Pancreas (tissue), 10 donors: ENCODE measurements around the gene NET1. TPM values are rescaled to one million over a fixed set of nuclear protein-coding genes. Genes with fewer than 3 reads are reported as not detected.
A peak's percentile ranks its signal among the peaks of the same experiment; 100 is the strongest.

ENCODE experiments used
- ATAC-seq, 4 donors: fragments of 200-7000 bp; cut with Tn5 transposase; one replicate each; pipeline versions ENCODE4 v1.8.0 to v1.9.1; 2020; ENCODE audit warnings: mild to moderate bottlenecking in 4 of 4, moderate library complexity in 4 of 4
- DNase-seq, 6 donors: peaks; one replicate each; pipeline ENCODE4 v3.0.0-alpha.2; 2020
- FAIRE-seq: peaks from 2 replicates; lab custom pipeline; 2012; peaks lifted over from hg19 to GRCh38; lab: Jason Lieb, UNC
- H3K27ac ChIP-seq, 4 donors: fragments of 200-600 bp; sonication (generic); 1 replicate in 3 of 4; 2 replicates in 1 of 4; pipeline versions ENCODE4 v1.5.0 to v1.8.0; 2020
- H3K27me3 ChIP-seq, 4 donors: fragments of 200-600 bp; one replicate each; pipeline ENCODE4 v1.8.0; 2021
- H3K36me3 ChIP-seq, 3 donors: fragments of 200-600 bp; sonication (generic) in 1 of 3; one replicate each; pipeline versions ENCODE4 v1.5.0 to v1.8.0; 2020 to 2021
- H3K4me1 ChIP-seq, 3 donors: fragments of 200-600 bp; one replicate each; pipeline ENCODE4 v1.8.0; 2021
- H3K4me3 ChIP-seq, 4 donors: fragments of 200-600 bp; sonication (generic) in 2 of 4; one replicate each; pipeline versions ENCODE4 v1.5.0 to v1.8.0; 2020 to 2021
- H3K9me3 ChIP-seq, 4 donors: fragments of 200-600 bp; one replicate each; pipeline ENCODE4 v1.8.0; 2021
- CTCF ChIP-seq, 4 donors: fragments of 200-600 bp; sonication (generic) in 3 of 4; IDR thresholded peaks; one replicate each; pipeline versions ENCODE4 v1.5.0 to v1.8.0; 2021; ENCODE audit warnings: antibody characterized with exemption in 4 of 4
- WGBS, 2 donors: extraction: QIAGEN DNeasy Blood & Tissue Kit; methylation state at CpG; one replicate each; pipeline ENCODE4 v1.1.7; 2013; 5-methylcytosine and 5-hydroxymethylcytosine counted together
- intact Hi-C, 3 donors: fragments of 100-400 bp; cut with DNase I; formaldehyde crosslinking; loops; one replicate each; pipeline versions ENCODE4 v1.11.1 to v1.14.2; 2022
- polyA plus RNA-seq, 2 donors: library from polyadenylated mRNA; stranded (reverse); fragments of 200-250 nt; gene quantifications; one replicate each; pipeline ENCODE4 v1.2.3, GENCODE V29; 2013
- total RNA-seq, 6 donors: library from RNA; stranded (reverse); fragmentation: NEBNext Ultra II Directional in 4 of 6; extraction: Animal tissue kit (Norgen Biotek cat#: 25700) in 4 of 6; gene quantifications; one replicate each; pipeline versions ENCODE4 v1.2.1 to v1.2.4, GENCODE V29; 2021 to 2023
- donor health status: healthy with polysubstance abuse.
- donor health status: DM: no; HTN: no; CAD: no; lungs with moderate emphysema.
- donor health status: DM: no; HTN: no; CAD: no.
- donor health status: control.
- donor health status: control.
- donor health status: Bipolar disorder and iron deficiency.
- donor health status: DM: yes; HTN: yes; CAD: no.
- donor health status: DM: no; HTN: no; CAD: no.
- donor health status: DM: no; HTN: no; CAD: no.
- donor health status: DM: yes; HTN: yes; CAD: no.

The NET1 gene
- total and polyA plus RNA-seq, 8 donors = 13.0 to 68.0 (median 37.0) TPM

GRCh38 chr10:5446390-5446926 is 34.1 kb downstream of the NET1 start:
- no peaks in the 10 kb centered on the region for H3K36me3 ChIP-seq
- DNase-seq = peak; percentile 92 to 96 (median 96)
- peak overlapping the region; percentile 44 to 84 (median 66) for H3K27ac ChIP-seq
- peaks cover 13 to 28% (median 21%) of the 10 kb centered on the region in 3 donors for H3K4me1 ChIP-seq
- peak overlapping the region; percentile 18 to 59 (median 39) for H3K4me3 ChIP-seq
- no peaks in the 10 kb centered on the region for H3K9me3 ChIP-seq
- TF ChIP-seq CTCF (IDR thresholded peaks at IDR 0.05) = no peak
- no peaks in the 10 kb centered on the region for H3K27me3 ChIP-seq
- peak; percentile 87 for FAIRE-seq
- peak; percentile 89 to 94 (median 92) for ATAC-seq
- intact Hi-C loops = no loop called here
- 1 to 2% methylated on average over 23 of the region's 23 CpGs for WGBS, 2 donors

- 5 to 9% methylated on average over 3 of the region's 3 CpGs for WGBS, 2 donors
- peaks cover 13 to 32% (median 21%) of the 10 kb centered on the region in 3 donors for H3K4me1 ChIP-seq
- DNase-seq (no peak), ATAC-seq (peak; percentile 13 to 22 (median 17)), FAIRE-seq (no peak)
- no peaks in the 10 kb centered on the region for H3K9me3 ChIP-seq
- H3K27ac ChIP-seq = peak overlapping the region; percentile 48 to 84 (median 66)
- peaks cover 0 to 2% (median 0%) of the 10 kb centered on the region in 3 donors for H3K36me3 ChIP-seq
- H3K4me3 ChIP-seq = peak overlapping the region; percentile 18 to 59 (median 39)
- intact Hi-C loops = no loop called here
- TF ChIP-seq CTCF (IDR thresholded peaks at IDR 0.05) = no peak
- no peaks in the 10 kb centered on the region for H3K27me3 ChIP-seq
These were observed 34.7 kb downstream of the NET1 start for GRCh38 chr10:5447056-5447455.

GRCh38 chr10:5447611-5448071 is 35.3 kb downstream of the NET1 start:
- 3% methylated on average over 5 of the region's 5 CpGs for WGBS, 2 donors
- DNase-seq = no peak

GRCh38 chr10:5448333-5449001 is 36.1 kb downstream of the NET1 start:
- Histone ChIP-seq H3K27me3 (no peaks in the 10 kb centered on the region), H3K4me1 (peaks cover 13 to 32% (median 21%) of the 10 kb centered on the region in 3 donors), H3K4me3 (peak overlapping the region in 3 of 4 donors; percentile 32 to 59 (median 46)), H3K9me3 (no peaks in the 10 kb centered on the region), H3K36me3 (peaks cover 0 to 16% (median 10%) of the 10 kb centered on the region in 3 donors), H3K27ac (peak overlapping the region in 3 of 4 donors; percentile 23 to 84 (median 77))
- intact Hi-C loops = no loop called here
- peak; percentile 85 for FAIRE-seq
- no peak for DNase-seq
- WGBS, 2 donors = 13 to 17% methylated on average over 4 of the region's 4 CpGs
- ATAC-seq = peak in 2 of 4 donors; percentile 33 to 41
- TF ChIP-seq CTCF (IDR thresholded peaks at IDR 0.05) = no peak

More at GRCh38 chr10:5447611-5448071, 35.3 kb downstream of the NET1 start:
- no peaks in the 10 kb centered on the region for H3K27me3 ChIP-seq
- peaks cover 13 to 32% (median 21%) of the 10 kb centered on the region in 3 donors for H3K4me1 ChIP-seq
- peak overlapping the region; percentile 7 to 84 (median 62) for H3K27ac ChIP-seq
- peaks cover 0 to 8% (median 1%) of the 10 kb centered on the region in 3 donors for H3K36me3 ChIP-seq
- ATAC-seq (peak; percentile 30 to 55 (median 35)), FAIRE-seq (no peak)
- no peak for TF ChIP-seq CTCF (IDR thresholded peaks at IDR 0.05)
- intact Hi-C loops = no loop called here
- peak overlapping the region; percentile 18 to 59 (median 39) for H3K4me3 ChIP-seq
- no peaks in the 10 kb centered on the region for H3K9me3 ChIP-seq
